HG02571 (cell line): ENCODE measurements around the gene RCBTB2.
"Not testable (repeated sequence)": the region's sequence is repeated elsewhere in the genome, so short reads cannot be mapped to it uniquely, and the experiment has no call there.

ENCODE experiments used
- ATAC-seq: cut with Tn5 transposase; IDR thresholded peaks from one replicate; pipeline ENCODE4 v1.9.1; 2021; ENCODE audit warnings: mild to moderate bottlenecking, moderate library complexity; ENCODE audit not compliant: unreplicated experiment

Gene RCBTB2

DNA sequence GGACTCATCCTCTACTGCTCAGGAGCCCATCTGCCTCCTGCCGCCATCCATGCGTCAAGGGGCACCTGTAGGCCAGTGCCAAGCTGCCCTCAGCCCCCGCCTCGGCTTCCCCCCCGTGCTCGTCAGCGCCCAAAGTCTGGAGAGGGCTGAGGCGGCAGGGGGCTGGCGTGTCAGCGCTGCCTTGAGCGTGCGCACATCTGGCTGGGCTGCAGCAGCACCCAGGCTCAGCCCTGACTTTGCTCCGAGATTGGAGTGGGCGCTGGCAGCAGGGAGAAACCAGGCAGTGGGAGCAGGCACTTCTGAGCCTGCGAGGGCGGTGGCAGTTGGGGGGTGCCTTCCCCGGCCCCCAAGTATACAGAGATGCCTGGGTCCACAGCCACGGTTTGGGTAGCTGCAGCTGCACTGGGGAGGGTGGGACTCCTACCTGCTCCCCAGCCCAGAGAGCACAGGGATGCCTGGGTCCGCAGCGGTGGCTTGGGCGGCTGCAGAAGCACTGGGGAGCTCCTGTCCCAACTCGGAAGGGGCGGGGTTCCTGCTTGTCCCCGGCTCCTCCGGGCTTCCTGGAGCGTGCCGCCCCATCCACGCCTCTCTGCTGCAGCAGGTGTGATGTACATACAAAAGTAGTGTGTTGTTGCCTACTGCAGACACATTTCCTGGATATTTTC, 75.2 kb downstream of the RCBTB2 start:
- no peak for ATAC-seq

DNA sequence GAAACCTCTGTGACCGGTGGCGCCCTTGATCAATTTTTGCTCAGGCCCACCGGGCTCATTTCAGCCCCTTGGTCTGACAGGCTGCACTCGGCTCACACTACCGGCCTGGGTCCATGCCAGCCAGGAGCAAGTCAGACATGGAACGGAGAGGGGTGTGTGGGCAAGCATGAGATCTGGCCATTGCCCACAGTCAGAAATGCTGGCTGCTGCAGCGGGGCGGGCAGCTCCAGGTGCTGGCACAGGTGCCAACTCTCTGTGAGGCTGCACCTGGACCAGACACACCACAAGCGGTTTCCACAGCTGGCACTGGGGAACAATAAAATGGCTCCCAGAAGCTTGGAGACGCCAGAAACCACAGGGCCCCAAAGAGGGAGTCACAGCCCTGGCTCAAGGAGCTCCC, 76.3 kb downstream of the RCBTB2 start:
- ATAC-seq, result no peak

DNA sequence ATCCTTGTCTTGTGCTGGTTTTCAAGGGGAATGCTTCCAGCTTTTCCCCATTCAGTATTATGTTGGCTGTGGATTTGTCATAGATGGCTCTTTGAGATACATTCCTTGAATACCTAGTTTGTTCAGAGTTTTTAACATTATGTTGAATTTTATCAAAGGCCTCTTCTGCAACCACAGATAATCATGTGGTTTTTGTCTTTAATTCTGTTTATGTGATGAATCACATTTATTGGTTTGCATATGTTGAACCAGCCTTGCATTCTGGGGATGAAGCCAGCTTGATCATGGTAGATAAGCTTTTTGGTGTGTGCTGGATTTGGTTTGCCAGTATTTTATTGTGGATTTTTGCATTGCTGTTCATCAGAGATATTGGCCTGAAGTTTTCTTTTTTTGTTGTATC, 81.7 kb downstream of the RCBTB2 start:
- ATAC-seq, result not testable (repeated sequence)

DNA sequence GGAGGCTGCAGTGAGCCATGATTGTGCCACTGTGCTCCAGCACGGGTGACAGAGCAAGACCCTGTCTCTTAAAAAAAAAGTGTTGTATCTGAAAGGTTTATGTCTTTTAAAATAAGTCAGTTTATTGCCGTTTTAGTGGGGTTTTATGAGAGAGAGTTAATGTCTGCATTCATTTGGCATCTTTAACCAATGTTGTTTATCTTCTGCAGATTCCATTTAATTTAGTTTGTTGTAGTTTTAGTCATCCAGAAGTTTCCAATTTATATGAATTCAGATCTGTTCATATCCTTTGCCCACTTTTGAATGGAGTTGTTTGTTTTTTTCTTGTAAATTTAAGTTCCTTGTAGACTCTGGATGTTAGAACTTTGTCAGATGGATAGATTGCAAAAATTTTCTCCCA, 83.2 kb downstream of the RCBTB2 start:
- ATAC-seq, result no peak

DNA sequence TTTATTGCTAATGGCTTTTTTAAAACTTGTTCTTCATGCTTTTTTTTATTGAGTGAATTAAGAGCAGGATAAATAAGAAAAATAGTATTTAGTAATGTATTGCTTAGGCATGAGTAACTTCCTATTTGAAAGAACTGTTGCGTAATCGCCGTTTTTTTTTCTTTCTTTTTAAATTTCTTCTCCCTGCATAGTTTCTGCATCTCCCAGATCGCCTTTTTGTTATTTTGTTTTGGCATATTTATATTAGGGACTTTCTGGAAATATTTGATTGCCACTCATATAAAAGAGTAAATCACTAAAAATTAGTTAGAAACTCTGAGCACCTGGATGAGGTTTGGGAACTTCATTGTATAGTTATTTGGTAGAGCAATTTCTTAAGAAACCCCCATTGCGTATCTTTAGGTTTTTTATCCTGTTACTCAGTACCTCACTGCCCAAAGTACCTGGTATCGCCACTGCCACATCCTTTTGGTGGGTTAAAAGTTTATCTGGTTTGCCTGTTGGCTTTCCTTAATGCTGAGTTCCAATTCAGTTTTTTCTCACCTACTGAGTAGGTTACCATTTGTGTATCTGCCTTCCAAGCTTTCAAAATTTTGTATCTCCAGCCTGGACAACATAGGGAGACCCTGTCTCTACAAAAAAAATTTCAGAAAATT, 83.8 kb downstream of the RCBTB2 start:
- ATAC-seq, result no peak

DNA sequence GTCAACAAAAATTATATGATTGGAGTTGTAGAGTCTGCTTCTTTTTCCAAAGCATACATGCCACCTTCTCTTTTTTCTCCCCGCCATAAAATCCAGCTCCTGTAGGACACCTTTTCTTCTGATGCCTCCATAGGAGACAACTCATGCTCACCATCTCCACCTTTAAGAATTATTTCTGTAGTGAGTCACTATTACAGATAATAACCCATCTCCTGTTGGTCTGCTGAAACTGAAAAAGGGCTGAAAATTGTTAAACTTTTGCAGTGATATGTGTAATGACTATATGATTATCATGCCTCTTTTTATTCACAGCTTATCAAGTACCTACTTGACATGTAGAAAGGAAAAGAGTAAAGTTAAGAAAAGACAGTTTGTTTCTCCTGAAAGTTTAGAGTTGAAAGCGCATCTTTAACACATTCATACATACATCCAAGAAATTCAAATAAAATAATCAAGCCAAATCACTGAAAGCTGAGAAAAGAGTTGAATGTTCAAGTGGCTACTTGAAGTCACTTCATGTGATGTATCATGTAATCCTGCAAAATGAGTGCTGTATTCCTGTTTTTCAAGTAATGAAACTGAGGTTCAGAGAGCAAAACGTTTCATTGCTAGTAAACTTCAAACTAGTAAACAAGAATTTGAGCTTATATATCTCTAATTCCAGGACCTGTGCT, 84.5 kb downstream of the RCBTB2 start:
- ATAC-seq, result no peak

DNA sequence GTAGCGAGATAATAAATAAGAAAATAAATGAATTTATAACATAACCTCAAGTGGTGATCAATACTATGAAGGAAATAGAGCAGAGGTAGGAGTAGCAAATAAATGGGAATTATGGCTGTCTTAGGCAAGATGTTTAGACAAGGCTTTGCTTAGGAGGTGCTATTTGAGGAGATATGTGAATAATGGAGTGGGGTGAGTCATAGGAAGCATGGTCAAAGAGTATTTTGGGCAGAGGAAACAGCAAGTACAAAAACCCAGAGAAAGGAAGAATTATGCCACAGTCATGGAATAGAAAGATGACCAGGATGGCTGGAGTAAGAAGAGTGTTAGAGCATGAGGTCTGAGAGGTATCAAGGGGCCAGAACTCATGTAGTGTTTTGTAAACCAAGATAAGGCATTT, 86.4 kb downstream of the RCBTB2 start:
- no peak for ATAC-seq

DNA sequence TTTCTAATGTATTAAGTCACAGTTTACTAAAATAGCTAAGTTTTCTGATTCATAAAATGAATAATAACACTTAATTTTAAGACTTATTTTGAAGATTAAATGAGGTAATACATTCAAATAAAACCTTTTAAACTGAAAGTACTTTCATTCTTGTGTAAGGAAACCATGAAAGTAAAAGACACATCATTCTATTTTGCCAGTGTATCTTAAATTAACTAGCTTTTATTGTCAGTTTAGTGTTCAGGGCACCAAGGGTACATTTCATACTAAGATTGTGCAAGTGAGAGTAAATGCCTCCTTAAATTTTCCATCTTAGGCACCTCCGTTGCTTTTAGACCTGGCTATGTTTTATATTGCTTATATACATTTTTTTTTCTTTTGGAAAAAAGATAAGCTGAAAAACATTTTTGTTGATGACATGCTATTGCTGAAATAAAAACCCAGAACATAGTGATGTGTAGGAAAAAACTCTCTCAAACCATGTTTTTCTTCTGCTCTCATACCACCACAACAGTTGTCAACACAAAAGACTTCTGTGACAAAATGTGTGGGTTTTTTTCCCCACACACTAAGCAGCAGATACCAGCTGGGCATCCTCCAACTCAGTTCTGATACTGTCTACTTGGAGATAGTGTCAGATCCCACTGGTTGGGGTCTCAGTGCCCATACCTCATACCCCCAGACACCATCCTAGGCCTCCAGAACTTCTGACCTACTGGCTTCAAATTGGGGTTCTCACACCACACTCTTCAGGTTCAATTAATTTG, 89.3 kb downstream of the RCBTB2 start:
- ATAC-seq, result no peak
